Mammary epithelial cell (primary cell): ENCODE results near the gene TMEM131.

Source experiments
- EZH2 ChIP-seq: IDR thresholded peaks from 2 replicates; pipeline ENCODE4 v1.6.1; 2012; ENCODE audit warnings: low read length, inconsistent platforms, borderline replicate concordance
- TF ChIP-seq, protein P1 (sequence below), 2 donors: IDR thresholded peaks in 1 of 2; conservative IDR thresholded peaks in 1 of 2; 2 replicates each; pipeline ENCODE4 v1.5.1; 2011 to 2012; ENCODE audit warnings: inconsistent platforms in 2 of 2, low read length in 2 of 2, mild to moderate bottlenecking in 2 of 2, control low read depth in 1 of 2, low read depth in 1 of 2; ENCODE audit not compliant: insufficient read depth in 1 of 2; ENCODE audit errors: extremely low read depth in 1 of 2

DNA sequence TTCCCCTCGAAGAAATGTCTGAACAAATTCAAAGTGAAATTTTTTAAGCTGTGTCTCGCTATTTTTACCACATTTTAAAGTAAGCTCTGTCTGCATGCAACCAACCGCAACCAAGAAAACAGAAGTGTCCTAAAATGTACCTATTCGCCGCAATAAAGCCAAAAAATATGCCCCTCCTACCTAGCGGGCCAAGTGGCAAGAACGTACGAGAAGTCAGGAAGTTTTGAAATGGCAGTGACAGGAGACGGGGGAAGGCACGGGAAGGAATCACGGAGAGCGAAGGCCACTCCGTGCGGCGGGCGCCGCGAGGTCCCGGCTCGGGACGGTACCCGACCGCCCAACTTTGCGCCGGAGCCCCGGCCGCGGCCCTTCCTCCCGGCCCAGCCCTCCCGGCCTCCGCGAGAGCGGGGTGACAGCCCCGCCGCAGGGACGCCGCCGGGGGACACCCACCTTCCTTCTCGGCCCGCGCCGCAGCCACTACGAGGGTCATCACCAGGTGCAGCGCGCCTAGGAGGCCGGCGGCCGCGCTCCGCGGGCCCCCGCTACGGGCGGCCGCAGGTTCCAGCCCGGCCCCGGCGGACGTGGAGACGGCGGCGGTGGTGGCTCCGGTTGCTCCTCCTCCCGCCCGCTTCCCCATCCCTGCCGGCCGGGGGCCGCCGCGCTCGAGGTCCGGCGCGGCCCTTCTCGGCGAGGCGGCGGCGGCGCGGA lies 568 bp downstream of the TMEM131 start:
- no peak for TF ChIP-seq EZH2
- TF ChIP-seq, protein P1, sequence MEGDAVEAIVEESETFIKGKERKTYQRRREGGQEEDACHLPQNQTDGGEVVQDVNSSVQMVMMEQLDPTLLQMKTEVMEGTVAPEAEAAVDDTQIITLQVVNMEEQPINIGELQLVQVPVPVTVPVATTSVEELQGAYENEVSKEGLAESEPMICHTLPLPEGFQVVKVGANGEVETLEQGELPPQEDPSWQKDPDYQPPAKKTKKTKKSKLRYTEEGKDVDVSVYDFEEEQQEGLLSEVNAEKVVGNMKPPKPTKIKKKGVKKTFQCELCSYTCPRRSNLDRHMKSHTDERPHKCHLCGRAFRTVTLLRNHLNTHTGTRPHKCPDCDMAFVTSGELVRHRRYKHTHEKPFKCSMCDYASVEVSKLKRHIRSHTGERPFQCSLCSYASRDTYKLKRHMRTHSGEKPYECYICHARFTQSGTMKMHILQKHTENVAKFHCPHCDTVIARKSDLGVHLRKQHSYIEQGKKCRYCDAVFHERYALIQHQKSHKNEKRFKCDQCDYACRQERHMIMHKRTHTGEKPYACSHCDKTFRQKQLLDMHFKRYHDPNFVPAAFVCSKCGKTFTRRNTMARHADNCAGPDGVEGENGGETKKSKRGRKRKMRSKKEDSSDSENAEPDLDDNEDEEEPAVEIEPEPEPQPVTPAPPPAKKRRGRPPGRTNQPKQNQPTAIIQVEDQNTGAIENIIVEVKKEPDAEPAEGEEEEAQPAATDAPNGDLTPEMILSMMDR (conservative IDR thresholded peaks at IDR 0.05 in 1 of 2, IDR thresholded peaks at IDR 0.05 in 1 of 2; ENCODE audit: extremely low read depth in 1 of 2, insufficient read depth in 1 of 2, low read depth in 1 of 2, low read length in 2 of 2) = no peak
